Neural cell (in vitro differentiated cells): ENCODE results near the gene CERKL. TPM values are rescaled to one million over a fixed set of nuclear protein-coding genes. Genes with fewer than 3 reads are reported as not detected.

ENCODE experiments used
- H2AFZ ChIP-seq: fragments of 200-600, 300-800 bp; sonication (generic), shearing (Covaris generic); 2 replicates; pipeline ENCODE4 v1.6.0; 2014; ENCODE audit warnings: low read depth, mild to moderate bottlenecking, antibody characterized with exemption, low read length, moderate library complexity
- H3F3A ChIP-seq: fragments of 200-600 bp; shearing (Covaris generic); 2 replicates; pipeline ENCODE4 v1.6.1; 2016; ENCODE audit warnings: mild to moderate bottlenecking, moderate library complexity, mixed read lengths, antibody characterized with exemption, low read length; ENCODE audit not compliant: insufficient read depth, poor library complexity, severe bottlenecking
- H3K27ac ChIP-seq: fragments of 200-600, 300-800 bp; sonication (generic), shearing (Covaris generic); 2 replicates; pipeline ENCODE4 v1.5.1; 2014; ENCODE audit warnings: mild to moderate bottlenecking, low read length, moderate library complexity
- H3K27me3 ChIP-seq: fragments of 300-800, 200-600 bp; sonication (generic), shearing (Covaris generic); 2 replicates; pipeline ENCODE4 v1.6.0; 2014; ENCODE audit warnings: mild to moderate bottlenecking, low read depth, low read length, moderate library complexity; ENCODE audit not compliant: insufficient read depth
- H3K36me3 ChIP-seq: fragments of 300-800, 200-600 bp; sonication (generic), shearing (Covaris generic); 2 replicates; pipeline ENCODE4 v1.5.1; 2014; ENCODE audit warnings: mild to moderate bottlenecking, antibody characterized with exemption, low read length, moderate library complexity; ENCODE audit not compliant: insufficient read depth
- H3K4me2 ChIP-seq: fragments of 300-800, 200-600 bp; sonication (generic), shearing (Covaris generic); 2 replicates; pipeline ENCODE4 v1.6.0; 2014; ENCODE audit warnings: mild to moderate bottlenecking, low read length
- H3K4me3 ChIP-seq: fragments of 300-800, 200-600 bp; sonication (generic), shearing (Covaris generic); 2 replicates; pipeline ENCODE4 v1.5.1; 2014; ENCODE audit warnings: mild to moderate bottlenecking, low read length, moderate library complexity
- H3K79me2 ChIP-seq: fragments of 200-600 bp; shearing (Covaris generic); replicated peaks from 2 replicates; pipeline ENCODE4 v1.6.0; 2014; ENCODE audit warnings: mild to moderate bottlenecking, low read length, moderate library complexity; ENCODE audit not compliant: insufficient read depth
- H3K9ac ChIP-seq: fragments of 300-800, 200-600 bp; sonication (generic), shearing (Covaris generic); 2 replicates; pipeline ENCODE4 v1.6.1; 2016; ENCODE audit warnings: mild to moderate bottlenecking, low read length, mixed read lengths
- H3K9me2 ChIP-seq: fragments of 200-600 bp; shearing (Covaris generic); 2 replicates; pipeline ENCODE4 v1.6.1; 2016; ENCODE audit warnings: mild to moderate bottlenecking, low read length, mixed read lengths; ENCODE audit not compliant: insufficient read depth
- H3K9me3 ChIP-seq: fragments of 200-600, 300-800 bp; sonication (generic), shearing (Covaris generic); 2 replicates; pipeline ENCODE4 v1.6.1; 2016; ENCODE audit warnings: mild to moderate bottlenecking, mixed run types, low read length, moderate library complexity, mixed read lengths
- H4K20me1 ChIP-seq: fragments of 200-600 bp; shearing (Covaris generic); 2 replicates; pipeline ENCODE4 v1.6.1; 2016; ENCODE audit warnings: mild to moderate bottlenecking, mixed run types; ENCODE audit not compliant: insufficient read depth
- CTCF ChIP-seq: fragments of 450-650 bp; IDR thresholded peaks from 2 replicates; pipeline ENCODE4 v1.5.1; 2014; ENCODE audit warnings: antibody characterized with exemption, mild to moderate bottlenecking, moderate library complexity; ENCODE audit not compliant: poor library complexity, severe bottlenecking
- EP300 ChIP-seq: fragments of 450-650 bp; conservative IDR thresholded peaks from 2 replicates; pipeline ENCODE4 v1.6.1; 2014; ENCODE audit warnings: antibody characterized with exemption, mild to moderate bottlenecking, moderate library complexity; ENCODE audit not compliant: poor library complexity, severe bottlenecking
- EZH2 ChIP-seq: fragments of 200-600, 300-800 bp; shearing (Covaris generic), sonication (generic); IDR thresholded peaks from 2 replicates; pipeline ENCODE4 v1.6.1; 2014; ENCODE audit warnings: antibody characterized with exemption, low read length, borderline replicate concordance, mild to moderate bottlenecking; ENCODE audit not compliant: insufficient read depth, poor library complexity, severe bottlenecking
- MXI1 ChIP-seq: fragments of 450-650 bp; conservative IDR thresholded peaks from 2 replicates; pipeline ENCODE4 v1.6.1; 2014; ENCODE audit warnings: antibody characterized with exemption, mild to moderate bottlenecking; ENCODE audit not compliant: poor library complexity, severe bottlenecking
- POLR2AphosphoS5 ChIP-seq: IDR thresholded peaks from 2 replicates; pipeline ENCODE4 v1.6.1; 2012
- RAD21 ChIP-seq: fragments of 450-650 bp; conservative IDR thresholded peaks from 2 replicates; pipeline ENCODE4 v1.6.1; 2014; ENCODE audit warnings: antibody characterized with exemption, mild to moderate bottlenecking, moderate library complexity
- SMC3 ChIP-seq: fragments of 450-650 bp; conservative IDR thresholded peaks from 2 replicates; pipeline ENCODE4 v1.6.1; 2014; ENCODE audit warnings: antibody characterized with exemption, mild to moderate bottlenecking, moderate library complexity; ENCODE audit not compliant: poor library complexity
- TAF1 ChIP-seq: IDR thresholded peaks from 2 replicates; pipeline ENCODE4 v1.6.1; 2012; ENCODE audit warnings: low read depth
- polyA plus RNA-seq: library from polyadenylated mRNA; depleted of rRNA; stranded (reverse); fragments of >200 nt; gene quantifications from 2 replicates; pipeline ENCODE4 v1.2.3, GENCODE V29; 2014
- TF ChIP-seq, protein P1 (sequence below): IDR thresholded peaks from 2 replicates; pipeline ENCODE4 v1.6.1; 2012; ENCODE audit warnings: borderline replicate concordance

The CERKL gene
- polyA plus RNA-seq, 1 donor from 2014 or later, result not detected

DNA sequence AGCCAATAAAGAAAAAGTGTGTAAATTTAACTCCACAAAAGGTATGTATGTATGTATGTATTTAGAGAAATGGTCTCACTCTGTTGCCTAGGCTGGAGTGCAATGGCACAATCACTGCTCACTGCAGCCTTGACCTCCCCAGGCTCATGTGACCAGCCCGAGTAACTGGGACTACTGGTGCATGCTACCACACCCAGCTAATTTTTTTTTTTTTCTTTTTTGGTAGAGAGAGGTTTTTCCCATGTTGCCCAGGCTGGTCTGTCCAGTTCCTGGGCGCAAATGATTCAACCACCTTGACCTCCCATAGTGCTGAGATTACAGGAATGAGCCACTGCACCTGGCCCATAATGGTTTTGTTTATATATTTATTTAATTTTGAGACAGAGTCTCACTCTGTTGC lies 67.1 kb downstream of the CERKL start:
- H3K27ac ChIP-seq, result no peak overlapping the region
- H3K9me2 ChIP-seq, result no peaks in the 10 kb centered on the region
- no peak overlapping the region for H3K4me3 ChIP-seq
- TF ChIP-seq RAD21 (no peak), SMC3 (no peak), TAF1 (no peak), MXI1 (no peak), EP300 (no peak), POLR2AphosphoS5 (no peak), EZH2 (no peak), CTCF (no peak)
- TF ChIP-seq, protein P1, sequence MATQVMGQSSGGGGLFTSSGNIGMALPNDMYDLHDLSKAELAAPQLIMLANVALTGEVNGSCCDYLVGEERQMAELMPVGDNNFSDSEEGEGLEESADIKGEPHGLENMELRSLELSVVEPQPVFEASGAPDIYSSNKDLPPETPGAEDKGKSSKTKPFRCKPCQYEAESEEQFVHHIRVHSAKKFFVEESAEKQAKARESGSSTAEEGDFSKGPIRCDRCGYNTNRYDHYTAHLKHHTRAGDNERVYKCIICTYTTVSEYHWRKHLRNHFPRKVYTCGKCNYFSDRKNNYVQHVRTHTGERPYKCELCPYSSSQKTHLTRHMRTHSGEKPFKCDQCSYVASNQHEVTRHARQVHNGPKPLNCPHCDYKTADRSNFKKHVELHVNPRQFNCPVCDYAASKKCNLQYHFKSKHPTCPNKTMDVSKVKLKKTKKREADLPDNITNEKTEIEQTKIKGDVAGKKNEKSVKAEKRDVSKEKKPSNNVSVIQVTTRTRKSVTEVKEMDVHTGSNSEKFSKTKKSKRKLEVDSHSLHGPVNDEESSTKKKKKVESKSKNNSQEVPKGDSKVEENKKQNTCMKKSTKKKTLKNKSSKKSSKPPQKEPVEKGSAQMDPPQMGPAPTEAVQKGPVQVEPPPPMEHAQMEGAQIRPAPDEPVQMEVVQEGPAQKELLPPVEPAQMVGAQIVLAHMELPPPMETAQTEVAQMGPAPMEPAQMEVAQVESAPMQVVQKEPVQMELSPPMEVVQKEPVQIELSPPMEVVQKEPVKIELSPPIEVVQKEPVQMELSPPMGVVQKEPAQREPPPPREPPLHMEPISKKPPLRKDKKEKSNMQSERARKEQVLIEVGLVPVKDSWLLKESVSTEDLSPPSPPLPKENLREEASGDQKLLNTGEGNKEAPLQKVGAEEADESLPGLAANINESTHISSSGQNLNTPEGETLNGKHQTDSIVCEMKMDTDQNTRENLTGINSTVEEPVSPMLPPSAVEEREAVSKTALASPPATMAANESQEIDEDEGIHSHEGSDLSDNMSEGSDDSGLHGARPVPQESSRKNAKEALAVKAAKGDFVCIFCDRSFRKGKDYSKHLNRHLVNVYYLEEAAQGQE, result no peak
- no peak overlapping the region for H3K4me2 ChIP-seq
- no peaks in the 10 kb centered on the region for H3F3A ChIP-seq
- H3K9ac ChIP-seq, result no peak overlapping the region
- no peak overlapping the region for H2AFZ ChIP-seq
- H3K36me3 ChIP-seq, result no peaks in the 10 kb centered on the region
- no peaks in the 10 kb centered on the region for H3K9me3 ChIP-seq
- no peaks in the 10 kb centered on the region for H4K20me1 ChIP-seq
- no peaks in the 10 kb centered on the region for H3K27me3 ChIP-seq
- no peaks in the 10 kb centered on the region for H3K79me2 ChIP-seq

DNA sequence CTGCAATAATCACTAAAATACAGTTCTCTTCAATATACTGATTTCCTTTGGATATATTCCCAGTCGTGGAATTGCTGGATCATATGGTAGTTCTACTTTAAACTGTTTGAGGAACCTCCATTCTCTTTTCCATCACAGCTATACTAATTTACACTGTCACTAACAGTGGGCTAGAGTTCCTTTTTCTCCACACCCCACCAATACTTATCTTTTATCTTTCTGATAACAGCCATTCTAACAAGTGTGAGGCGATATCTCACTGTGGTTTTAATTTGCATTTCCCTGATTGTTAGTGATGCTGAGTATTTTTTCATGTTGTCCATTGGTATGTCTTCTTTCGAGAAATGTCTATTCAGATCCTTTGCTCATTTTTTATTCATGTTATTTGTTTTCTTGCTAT lies 68.4 kb downstream of the CERKL start:
- Histone ChIP-seq H3K4me2 (no peak overlapping the region), H3K27ac (no peak overlapping the region), H4K20me1 (no peaks in the 10 kb centered on the region), H3K27me3 (no peaks in the 10 kb centered on the region), H3K36me3 (no peaks in the 10 kb centered on the region), H2AFZ (no peak overlapping the region), H3K79me2 (no peaks in the 10 kb centered on the region), H3K9me3 (no peaks in the 10 kb centered on the region), H3K4me3 (no peak overlapping the region), H3K9ac (no peak overlapping the region), H3F3A (no peaks in the 10 kb centered on the region), H3K9me2 (no peaks in the 10 kb centered on the region)
- TF ChIP-seq, protein P1, result no peak
- no peak for TF ChIP-seq TAF1
